Measurements from ENCODE around the gene ZFP62.

Gene ZFP62

DNA sequence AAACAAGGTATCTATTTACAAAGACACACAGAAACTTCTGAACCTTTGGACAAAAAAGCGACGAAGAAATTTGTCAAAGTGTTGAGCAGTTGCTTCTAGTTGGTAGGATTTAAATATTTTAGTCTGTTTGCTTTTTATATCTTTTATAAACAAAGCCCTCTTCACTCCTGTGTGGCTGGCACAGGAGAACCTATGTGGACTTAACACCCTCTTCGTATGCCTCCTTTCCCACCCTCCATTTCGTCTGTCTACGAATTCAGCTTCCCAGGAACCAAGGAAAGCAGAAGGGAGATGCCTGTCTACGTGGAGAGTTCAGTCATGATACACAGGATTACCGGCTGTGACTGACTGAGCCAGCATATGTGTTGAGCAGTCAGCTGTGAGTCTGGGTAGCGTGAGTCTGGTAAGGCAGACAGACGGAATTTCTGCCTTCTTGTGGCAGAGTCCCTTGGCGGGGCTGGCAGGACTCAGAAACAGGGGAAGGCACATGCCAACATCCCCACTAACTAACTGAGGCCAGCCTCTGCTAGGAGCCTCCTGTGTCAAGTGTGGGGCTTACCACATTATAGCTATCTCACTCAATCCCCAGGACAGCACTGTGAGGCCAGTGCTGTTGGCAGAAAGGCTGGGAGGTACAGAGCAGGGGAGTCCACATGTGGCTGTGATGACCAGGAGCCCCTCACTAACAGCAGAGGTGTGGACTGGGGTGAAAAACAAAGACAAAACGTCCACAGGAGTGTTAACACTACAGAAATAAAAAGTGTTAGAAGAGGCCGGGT lies 13.9 kb upstream of the ZFP62 start:
- CTCF ChIA-PET: no interaction called here
- TF ChIP-seq CTCF (IDR thresholded peaks at IDR 0.05; ENCODE audit: control extremely low read depth, extremely low read depth, low read depth, missing control alignments): no peak
- POLR2A ChIA-PET: no interaction called here
- no peak for DNase-seq (ENCODE audit: extremely low spot score)

GRCh38 chr5:180873615-180874520 lies 12.8 kb upstream of the ZFP62 start:
- ChIA-PET CTCF (interaction anchor here (1.2 to 1.4 kb wide), 2 partner anchors 24 to 26 kb away, joined by 3 to 4 read pairs; no protein-coding TSS in a partner anchor), POLR2A (no interaction called here)
- peak; percentile 21 for DNase-seq (ENCODE audit: extremely low spot score)
- TF ChIP-seq CTCF (IDR thresholded peaks at IDR 0.05; ENCODE audit: control extremely low read depth, extremely low read depth, low read depth, missing control alignments): no peak

DNA sequence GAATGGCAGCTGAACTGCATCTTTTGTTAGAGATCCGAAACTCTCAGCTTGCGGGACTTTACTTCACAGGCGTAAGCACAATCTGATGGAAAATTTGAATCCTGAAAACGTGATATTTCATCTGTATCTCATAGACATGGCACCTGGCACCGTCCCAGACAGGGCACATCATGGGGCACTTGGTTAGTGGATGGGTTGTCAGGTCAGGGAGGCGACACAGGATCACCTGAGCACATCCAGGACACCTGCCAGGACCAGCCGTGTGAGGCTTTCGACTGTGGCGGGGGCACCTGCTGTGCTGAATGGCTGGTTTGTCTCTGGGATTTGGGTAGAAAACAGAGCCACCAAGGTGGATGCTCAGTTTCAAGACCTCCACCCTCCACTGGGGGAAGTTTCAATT lies 11.3 kb upstream of the ZFP62 start:
- DNase-seq (ENCODE audit: extremely low spot score): no peak
- CTCF ChIA-PET: interaction anchor here (1.2 to 1.4 kb wide), 2 partner anchors 25 to 28 kb away, joined by 3 to 4 read pairs; no protein-coding TSS in a partner anchor
- no peak for TF ChIP-seq CTCF (IDR thresholded peaks at IDR 0.05; ENCODE audit: control extremely low read depth, extremely low read depth, low read depth, missing control alignments)
- POLR2A ChIA-PET: no interaction called here

GRCh38 chr5:180870276-180871068 lies 9.4 kb upstream of the ZFP62 start:
- DNase-seq (ENCODE audit: extremely low spot score): no peak
- TF ChIP-seq CTCF (IDR thresholded peaks at IDR 0.05; ENCODE audit: control extremely low read depth, extremely low read depth, low read depth, missing control alignments): no peak
- CTCF ChIA-PET: interaction anchor here (0.7 to 3.4 kb wide), 5 partner anchors 11 to 85 kb away, joined by 3 to 13 read pairs (median 5); no protein-coding TSS in a partner anchor
- POLR2A ChIA-PET: no interaction called here

DNA sequence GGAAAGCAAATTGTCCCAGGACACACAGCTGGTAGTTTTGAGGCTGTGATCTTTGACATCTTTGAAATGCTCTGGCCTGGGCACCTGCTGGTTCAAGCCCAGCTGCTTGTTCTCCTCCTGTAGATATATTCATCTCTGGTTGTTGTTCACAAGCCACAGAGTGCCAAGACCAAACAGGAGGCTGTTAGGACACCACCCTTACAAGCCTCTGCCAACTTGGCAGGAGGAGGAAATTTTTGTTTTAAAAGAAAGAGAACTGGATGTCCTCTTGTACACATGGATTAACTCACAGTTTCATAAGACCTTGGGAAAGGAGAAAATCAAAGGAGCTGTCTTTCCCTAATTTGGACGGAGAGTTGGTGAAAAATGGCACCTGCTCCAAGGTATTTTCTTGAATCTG lies 8.5 kb upstream of the ZFP62 start:
- DNase-seq (ENCODE audit: extremely low spot score): no peak
- TF ChIP-seq CTCF (IDR thresholded peaks at IDR 0.05; ENCODE audit: control extremely low read depth, extremely low read depth, low read depth, missing control alignments): no peak
- ChIA-PET POLR2A (no interaction called here), CTCF (interaction anchor here (0.9 to 3.4 kb wide), 21 partner anchors 8 to 287 kb away, joined by 3 to 13 read pairs (median 4); no protein-coding TSS in a partner anchor)

GRCh38 chr5:180868960-180869359 lies 7.9 kb upstream of the ZFP62 start:
- TF ChIP-seq CTCF (IDR thresholded peaks at IDR 0.05; ENCODE audit: control extremely low read depth, extremely low read depth, low read depth, missing control alignments): peak; percentile 79
- POLR2A ChIA-PET: no interaction called here
- DNase-seq (ENCODE audit: extremely low spot score): peak; percentile 50
- CTCF ChIA-PET: interaction anchor here (0.8 to 3.4 kb wide), 27 partner anchors 8 to 299 kb away, joined by 3 to 13 read pairs (median 4); no protein-coding TSS in a partner anchor
